ENCODE results near the gene MAPT. TPM values are rescaled to one million over a fixed set of nuclear protein-coding genes. Genes with fewer than 3 reads are reported as not detected.
"Not testable (repeated sequence)": the region's sequence is repeated elsewhere in the genome, so short reads cannot be mapped to it uniquely, and the experiment has no call there.

Gene MAPT
- total RNA-seq, 4 donors from 2014 or later = 3.6 to 6.5 (median 4.5) TPM

DNA sequence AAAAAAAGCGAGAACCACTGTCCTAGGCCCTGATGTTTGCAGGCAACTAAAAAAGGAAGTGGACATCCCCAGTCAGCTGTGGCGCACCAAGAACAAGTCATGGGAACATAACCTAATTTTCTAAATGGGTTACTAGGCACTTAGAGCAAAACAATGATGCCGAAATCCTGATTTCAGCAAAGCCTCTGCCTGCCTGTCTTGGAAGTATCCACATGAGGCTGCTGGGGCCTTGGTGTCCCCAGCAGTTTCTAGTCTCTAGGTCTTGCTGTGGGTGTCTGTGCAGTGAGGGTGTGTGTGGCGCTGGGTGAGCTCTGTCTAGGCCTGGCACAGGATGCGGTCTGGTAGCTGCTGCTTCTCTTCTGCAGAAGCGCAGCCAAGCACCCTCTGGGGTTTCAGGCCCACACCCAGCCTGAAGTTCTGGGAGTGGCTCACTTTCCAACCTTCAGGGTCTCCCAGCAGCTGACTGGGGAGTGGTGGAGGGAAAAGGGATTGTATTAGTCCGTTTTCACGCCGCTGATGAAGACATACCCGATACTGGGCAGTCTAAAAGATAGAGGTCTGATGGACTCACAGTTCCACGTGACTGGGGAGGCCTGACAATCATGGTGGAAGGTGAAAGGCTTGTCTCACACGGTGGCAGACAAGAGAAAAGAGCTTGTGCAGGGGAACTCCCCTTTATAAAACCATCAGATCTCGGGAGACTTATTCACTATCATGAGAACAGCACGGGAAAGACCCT, 125.8 kb downstream of the MAPT start:
- 46% methylated on average over 13 of the region's 14 CpGs for WGBS
- no peak for DNase-seq (ENCODE audit: low spot score in 2 of 2)

GRCh38 chr17:46020998-46021397, 126.6 kb downstream of the MAPT start:
- Histone ChIP-seq H3K36me3 (peaks cover 12% of the 10 kb centered on the region), H3K9me3 (no peaks in the 10 kb centered on the region), H3K27ac (no peak overlapping the region), H3K27me3 (no peaks in the 10 kb centered on the region), H3K4me1 (peaks cover 17% of the 10 kb centered on the region), H3K4me3 (no peak overlapping the region)
- no peak for DNase-seq (ENCODE audit: low spot score in 2 of 2)
- WGBS = 78% methylated on average over 11 of the region's 12 CpGs
- no peak for TF ChIP-seq CTCF (IDR thresholded peaks at IDR 0.05)
- no peak for TF ChIP-seq POLR2AphosphoS5 (IDR thresholded peaks at IDR 0.05)
- TF ChIP-seq POLR2A (IDR thresholded peaks at IDR 0.05) = no peak
- no peak for TF ChIP-seq EP300 (IDR thresholded peaks at IDR 0.05)

More for the DNA sequence above, 125.8 kb downstream of the MAPT start:
- Histone ChIP-seq H3K27ac (no peak overlapping the region), H3K36me3 (peaks cover 5% of the 10 kb centered on the region), H3K4me1 (peaks cover 14% of the 10 kb centered on the region), H3K9me3 (no peaks in the 10 kb centered on the region), H3K4me3 (no peak overlapping the region), H3K27me3 (no peaks in the 10 kb centered on the region)
- TF ChIP-seq POLR2AphosphoS5 (IDR thresholded peaks at IDR 0.05) = no peak
- TF ChIP-seq CTCF (IDR thresholded peaks at IDR 0.05) = no peak
- TF ChIP-seq POLR2A (IDR thresholded peaks at IDR 0.05) = no peak
- TF ChIP-seq EP300 (IDR thresholded peaks at IDR 0.05) = no peak

DNA sequence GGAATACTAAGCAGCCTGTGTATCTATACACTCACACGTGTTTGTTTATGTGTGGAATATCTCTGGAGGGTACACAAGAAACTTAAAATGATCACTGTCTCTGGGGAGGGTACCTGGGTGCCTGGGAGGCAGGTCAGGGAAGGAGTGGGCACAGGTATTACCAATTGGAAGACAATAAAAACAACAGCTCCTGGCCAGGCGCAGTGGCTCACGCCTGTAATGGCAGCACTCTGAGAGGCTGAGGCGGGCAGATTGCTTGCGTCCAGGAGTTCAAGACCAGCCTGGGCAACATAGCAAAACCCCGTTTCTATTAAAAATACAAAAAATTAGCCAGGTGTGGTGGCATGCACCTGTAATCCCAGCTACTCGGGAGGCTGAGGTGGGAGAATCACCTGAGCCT, 129.0 kb downstream of the MAPT start:
- not testable (repeated sequence) for DNase-seq (ENCODE audit: low spot score in 2 of 2); H3K9me3 ChIP-seq; H3K4me3 ChIP-seq; H3K27ac ChIP-seq; H3K27me3 ChIP-seq
- Histone ChIP-seq H3K36me3 (peaks cover 29% of the 10 kb centered on the region), H3K4me1 (peaks cover 17% of the 10 kb centered on the region)
- 90% methylated on average over 7 of the region's 7 CpGs for WGBS

- no peaks in the 10 kb centered on the region for H3K9me3 ChIP-seq
- peaks cover 31% of the 10 kb centered on the region for H3K36me3 ChIP-seq
- no peak overlapping the region for H3K27ac ChIP-seq
- DNase-seq (ENCODE audit: low spot score in 2 of 2) = no peak
- 61% methylated on average over 24 of the region's 24 CpGs for WGBS
- TF ChIP-seq POLR2AphosphoS5 (IDR thresholded peaks at IDR 0.05) (no peak), CTCF (IDR thresholded peaks at IDR 0.05) (no peak), POLR2A (IDR thresholded peaks at IDR 0.05) (no peak), EP300 (IDR thresholded peaks at IDR 0.05) (no peak)
- no peak overlapping the region for H3K4me3 ChIP-seq
- H3K27me3 ChIP-seq = no peaks in the 10 kb centered on the region
- peaks cover 17% of the 10 kb centered on the region for H3K4me1 ChIP-seq
Measured at GRCh38 chr17:46023783-46024388, 129.5 kb downstream of the MAPT start.

DNA sequence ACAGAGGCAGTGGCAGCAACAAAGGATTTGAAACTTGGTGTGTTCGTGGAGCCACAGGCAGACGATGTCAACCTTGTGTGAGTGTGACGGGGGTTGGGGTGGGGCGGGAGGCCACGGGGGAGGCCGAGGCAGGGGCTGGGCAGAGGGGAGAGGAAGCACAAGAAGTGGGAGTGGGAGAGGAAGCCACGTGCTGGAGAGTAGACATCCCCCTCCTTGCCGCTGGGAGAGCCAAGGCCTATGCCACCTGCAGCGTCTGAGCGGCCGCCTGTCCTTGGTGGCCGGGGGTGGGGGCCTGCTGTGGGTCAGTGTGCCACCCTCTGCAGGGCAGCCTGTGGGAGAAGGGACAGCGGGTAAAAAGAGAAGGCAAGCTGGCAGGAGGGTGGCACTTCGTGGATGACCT, 130.2 kb downstream of the MAPT start:
- 81% methylated on average over 14 of the region's 14 CpGs for WGBS
- no peaks in the 10 kb centered on the region for H3K27me3 ChIP-seq
- no peaks in the 10 kb centered on the region for H3K9me3 ChIP-seq
- no peak for DNase-seq (ENCODE audit: low spot score in 2 of 2)
- no peak overlapping the region for H3K4me3 ChIP-seq
- peaks cover 17% of the 10 kb centered on the region for H3K4me1 ChIP-seq
- H3K27ac ChIP-seq = no peak overlapping the region
- H3K36me3 ChIP-seq = peaks cover 33% of the 10 kb centered on the region
- TF ChIP-seq EP300 (IDR thresholded peaks at IDR 0.05) = no peak

- Histone ChIP-seq H3K36me3 (peaks cover 33% of the 10 kb centered on the region), H3K4me1 (peaks cover 13% of the 10 kb centered on the region), H3K9me3 (no peaks in the 10 kb centered on the region), H3K27ac (no peak overlapping the region), H3K4me3 (no peak overlapping the region), H3K27me3 (no peaks in the 10 kb centered on the region)
- DNase-seq (ENCODE audit: low spot score in 2 of 2) = no peak
- WGBS = 89% methylated on average over 6 of the region's 10 CpGs
- no peak for TF ChIP-seq POLR2AphosphoS5 (IDR thresholded peaks at IDR 0.05)
- no peak for TF ChIP-seq EP300 (IDR thresholded peaks at IDR 0.05)
- no peak for TF ChIP-seq CTCF (IDR thresholded peaks at IDR 0.05)
- TF ChIP-seq POLR2A (IDR thresholded peaks at IDR 0.05) = no peak
Measured at GRCh38 chr17:46025060-46025459, 130.7 kb downstream of the MAPT start.
